ENCODE measurements around the gene SLC22A12. TPM values are rescaled to one million over a fixed set of nuclear protein-coding genes. Genes with fewer than 3 reads are reported as not detected.
"Not testable (repeated sequence)": the region's sequence is repeated elsewhere in the genome, so short reads cannot be mapped to it uniquely, and the experiment has no call there.

Gene SLC22A12
- polyA plus RNA-seq, 3 donors: 3.1 to 5.7 (median 5.6) TPM

DNA sequence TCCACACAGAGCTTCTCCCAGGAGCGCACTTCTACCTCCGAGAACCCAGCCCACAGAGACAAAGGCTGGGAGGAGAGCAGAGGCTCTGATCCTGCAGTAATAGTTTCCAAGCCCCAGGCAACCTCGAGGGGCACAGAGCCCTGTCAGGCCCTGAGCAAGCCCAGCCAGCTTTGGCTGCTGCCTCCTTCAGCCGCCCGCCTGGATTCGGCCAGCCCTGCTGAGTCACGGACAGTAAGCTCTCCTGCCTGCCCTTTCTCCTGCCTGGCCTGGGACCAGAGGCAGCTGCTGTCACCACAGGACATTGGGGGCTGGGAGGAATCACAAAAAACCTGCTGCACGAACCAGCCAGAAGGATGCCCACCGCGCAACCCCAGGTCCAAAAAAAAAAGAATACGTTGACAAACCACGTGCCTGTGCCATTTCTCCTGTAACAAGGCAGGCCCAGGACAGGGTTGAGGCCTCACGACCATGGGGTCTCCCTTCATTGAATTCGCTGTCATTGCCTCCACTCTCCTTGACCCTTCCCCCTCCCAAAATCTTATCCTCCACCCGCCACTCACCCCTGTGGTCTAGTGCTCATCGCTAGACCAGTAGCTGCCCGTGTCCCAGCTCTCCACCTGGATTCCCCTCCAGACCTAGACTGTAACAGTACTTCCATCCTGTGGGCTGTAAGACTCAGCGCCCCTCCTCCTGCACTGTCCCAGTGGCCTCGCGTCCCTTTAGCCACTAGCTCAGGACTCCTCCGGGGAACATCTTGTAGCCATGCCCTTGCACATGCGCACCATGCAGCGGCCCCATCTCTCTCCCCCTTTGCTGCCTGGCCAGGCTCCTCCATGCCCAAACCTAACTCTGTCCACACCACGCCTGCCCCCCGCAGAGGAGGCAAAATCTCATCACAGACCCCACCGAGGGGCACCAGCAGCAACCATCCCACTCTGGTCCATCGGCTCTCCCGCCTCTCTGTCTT lies 7.4 kb upstream of the SLC22A12 start:
- no peak for DNase-seq

DNA sequence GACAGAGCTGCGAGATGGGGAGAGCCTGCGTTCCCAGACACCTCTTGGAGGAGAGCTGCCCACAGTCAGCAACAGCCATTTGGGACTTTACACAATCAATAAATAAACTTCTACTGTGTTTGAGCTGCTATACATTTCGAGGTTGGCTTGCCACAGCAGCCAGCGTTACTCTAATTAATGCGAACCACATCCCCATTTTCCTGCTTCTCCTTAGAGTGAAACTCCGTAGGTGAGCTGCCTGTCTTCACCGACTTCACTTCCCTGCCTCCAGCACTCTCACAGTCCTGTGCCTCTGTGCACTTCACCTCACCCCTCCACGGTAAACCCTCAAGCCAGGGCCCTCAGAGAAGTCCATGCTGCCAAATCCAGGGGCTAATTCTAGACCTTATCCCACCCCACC lies 5.9 kb upstream of the SLC22A12 start:
- DNase-seq: no peak

DNA sequence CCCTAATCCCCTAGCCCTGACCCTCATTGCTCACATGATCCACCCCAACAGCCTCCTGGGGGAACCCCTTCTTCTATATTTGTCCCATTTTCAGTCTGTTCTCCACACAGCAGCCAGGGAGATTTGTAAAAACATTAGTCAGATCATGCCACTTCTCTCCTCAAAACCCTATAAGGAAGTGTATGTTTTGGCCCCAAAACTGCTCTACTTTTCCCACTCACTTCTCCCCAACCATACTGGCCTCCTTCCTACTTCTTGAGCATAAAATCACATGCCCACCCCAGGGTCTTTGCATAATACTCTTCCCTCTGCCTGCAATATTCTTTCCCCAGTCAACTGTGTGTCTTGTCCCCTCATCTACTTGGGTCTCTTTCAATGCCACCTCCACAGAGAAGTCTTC lies 4.7 kb upstream of the SLC22A12 start:
- DNase-seq: no peak

DNA sequence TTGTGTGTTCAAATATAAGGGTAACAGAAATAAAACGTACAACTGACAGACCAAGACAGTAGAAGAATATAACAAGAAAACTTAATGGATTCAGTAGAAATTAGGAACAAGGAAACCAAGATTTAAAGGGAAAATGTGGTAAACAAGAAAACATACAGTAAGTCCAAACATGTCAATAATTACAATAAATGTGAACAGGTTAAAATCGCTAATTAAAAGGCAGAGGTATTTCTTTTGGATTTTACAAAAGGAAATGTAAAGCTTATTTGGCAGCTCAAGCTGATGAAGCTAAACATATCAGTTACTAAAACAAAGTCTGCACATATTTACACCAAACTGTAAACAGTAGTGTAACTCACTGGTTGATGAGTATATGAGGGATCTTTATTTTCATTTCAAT lies 2.3 kb upstream of the SLC22A12 start:
- no peak for DNase-seq

DNA sequence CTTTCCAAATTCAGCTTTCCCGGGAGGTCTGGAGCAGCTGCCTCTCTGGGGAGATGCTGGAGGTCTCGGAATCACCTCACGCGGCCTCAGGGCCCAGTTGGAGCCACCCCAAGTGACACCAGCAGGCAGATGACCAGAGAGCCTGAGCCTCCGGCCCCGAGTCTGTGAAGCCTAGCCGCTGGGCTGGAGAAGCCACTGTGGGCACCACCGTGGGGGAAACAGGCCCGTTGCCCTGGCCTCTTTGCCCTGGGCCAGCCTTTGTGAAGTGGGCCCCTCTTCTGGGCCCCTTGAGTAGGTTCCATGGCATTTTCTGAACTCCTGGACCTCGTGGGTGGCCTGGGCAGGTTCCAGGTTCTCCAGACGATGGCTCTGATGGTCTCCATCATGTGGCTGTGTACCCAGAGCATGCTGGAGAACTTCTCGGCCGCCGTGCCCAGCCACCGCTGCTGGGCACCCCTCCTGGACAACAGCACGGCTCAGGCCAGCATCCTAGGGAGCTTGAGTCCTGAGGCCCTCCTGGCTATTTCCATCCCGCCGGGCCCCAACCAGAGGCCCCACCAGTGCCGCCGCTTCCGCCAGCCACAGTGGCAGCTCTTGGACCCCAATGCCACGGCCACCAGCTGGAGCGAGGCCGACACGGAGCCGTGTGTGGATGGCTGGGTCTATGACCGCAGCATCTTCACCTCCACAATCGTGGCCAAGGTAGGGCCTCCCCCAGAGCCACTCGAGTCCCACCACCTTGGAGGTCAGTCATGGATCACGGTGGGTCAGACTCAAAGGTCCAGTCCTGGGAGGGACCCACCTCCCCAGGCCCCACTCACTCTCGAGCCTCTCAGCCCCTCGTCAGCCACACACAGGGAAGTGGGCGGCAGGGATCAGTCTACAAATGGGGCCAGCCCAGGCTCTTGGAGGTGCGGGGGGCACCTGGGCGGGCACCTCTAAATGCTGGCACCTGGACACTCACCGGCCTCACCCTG lies 525 bp downstream of the SLC22A12 start:
- no peak for DNase-seq

DNA sequence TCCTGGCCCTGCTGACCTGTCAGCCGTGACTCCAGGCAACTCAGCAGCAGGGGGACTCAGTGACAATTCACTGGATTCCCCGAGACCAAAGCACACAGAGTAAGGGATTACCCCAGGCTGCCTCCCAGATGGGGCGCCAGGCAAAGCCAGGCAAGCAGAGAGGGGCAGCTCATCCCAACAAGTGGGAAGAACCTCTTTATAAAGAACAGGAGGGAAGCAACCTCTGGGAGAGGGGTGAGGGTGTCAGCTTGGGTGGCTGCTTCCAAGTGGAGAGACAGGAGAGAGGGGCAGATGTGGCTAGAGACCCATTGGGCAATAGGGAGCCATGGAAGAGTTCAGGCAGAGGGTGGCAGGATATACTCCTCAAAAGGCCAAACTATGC lies 1.2 kb downstream of the SLC22A12 start:
- no peak for DNase-seq

DNA sequence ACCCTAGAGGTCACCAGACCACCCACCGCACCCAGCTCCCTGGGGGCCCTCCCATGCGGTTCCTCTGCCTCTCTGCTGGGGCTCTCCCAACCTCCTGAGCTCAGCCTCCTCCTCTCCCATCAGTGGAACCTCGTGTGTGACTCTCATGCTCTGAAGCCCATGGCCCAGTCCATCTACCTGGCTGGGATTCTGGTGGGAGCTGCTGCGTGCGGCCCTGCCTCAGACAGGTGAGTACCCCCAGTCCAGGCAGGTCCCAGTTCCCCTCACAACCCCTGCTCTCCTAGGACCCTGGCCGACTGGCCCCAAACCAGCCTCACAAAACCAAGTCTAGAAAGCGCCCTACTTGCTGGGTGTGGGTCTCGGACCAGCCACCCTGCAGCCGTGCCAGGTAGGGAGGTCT lies 1.6 kb downstream of the SLC22A12 start:
- DNase-seq: no peak

DNA sequence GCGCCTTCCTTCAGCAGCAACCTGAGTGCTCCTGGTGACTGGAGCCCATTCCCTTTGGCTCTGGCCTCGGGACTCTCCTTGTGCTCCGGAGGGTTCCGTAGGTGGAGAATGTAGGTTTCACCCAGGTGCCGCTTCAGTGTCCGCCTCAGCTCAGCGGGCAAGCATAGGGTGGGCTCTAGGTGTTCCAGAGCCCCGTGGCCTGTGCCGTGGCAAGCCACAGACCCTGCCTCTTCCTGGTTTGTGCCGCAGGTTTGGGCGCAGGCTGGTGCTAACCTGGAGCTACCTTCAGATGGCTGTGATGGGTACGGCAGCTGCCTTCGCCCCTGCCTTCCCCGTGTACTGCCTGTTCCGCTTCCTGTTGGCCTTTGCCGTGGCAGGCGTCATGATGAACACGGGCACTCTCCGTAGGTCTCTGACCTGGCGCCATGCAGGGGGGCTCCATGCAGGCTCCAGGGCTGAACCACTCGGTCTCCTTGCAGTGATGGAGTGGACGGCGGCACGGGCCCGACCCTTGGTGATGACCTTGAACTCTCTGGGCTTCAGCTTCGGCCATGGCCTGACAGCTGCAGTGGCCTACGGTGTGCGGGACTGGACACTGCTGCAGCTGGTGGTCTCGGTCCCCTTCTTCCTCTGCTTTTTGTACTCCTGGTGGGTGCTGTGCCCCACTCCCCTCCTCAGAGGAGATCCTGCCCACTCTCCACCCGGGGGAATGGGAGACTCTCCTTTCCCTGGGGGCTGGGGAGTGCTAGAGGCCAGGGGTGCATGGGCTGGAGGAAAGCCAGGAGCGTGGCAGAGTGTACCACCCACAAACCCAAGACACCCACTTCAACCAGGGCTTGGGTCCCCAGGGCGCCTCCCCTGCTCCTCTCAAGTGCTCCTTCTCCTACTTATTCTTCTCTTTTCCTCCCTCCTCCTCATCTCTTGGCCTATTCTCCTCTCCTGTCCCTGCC lies 2.4 kb downstream of the SLC22A12 start:
- no peak for DNase-seq

DNA sequence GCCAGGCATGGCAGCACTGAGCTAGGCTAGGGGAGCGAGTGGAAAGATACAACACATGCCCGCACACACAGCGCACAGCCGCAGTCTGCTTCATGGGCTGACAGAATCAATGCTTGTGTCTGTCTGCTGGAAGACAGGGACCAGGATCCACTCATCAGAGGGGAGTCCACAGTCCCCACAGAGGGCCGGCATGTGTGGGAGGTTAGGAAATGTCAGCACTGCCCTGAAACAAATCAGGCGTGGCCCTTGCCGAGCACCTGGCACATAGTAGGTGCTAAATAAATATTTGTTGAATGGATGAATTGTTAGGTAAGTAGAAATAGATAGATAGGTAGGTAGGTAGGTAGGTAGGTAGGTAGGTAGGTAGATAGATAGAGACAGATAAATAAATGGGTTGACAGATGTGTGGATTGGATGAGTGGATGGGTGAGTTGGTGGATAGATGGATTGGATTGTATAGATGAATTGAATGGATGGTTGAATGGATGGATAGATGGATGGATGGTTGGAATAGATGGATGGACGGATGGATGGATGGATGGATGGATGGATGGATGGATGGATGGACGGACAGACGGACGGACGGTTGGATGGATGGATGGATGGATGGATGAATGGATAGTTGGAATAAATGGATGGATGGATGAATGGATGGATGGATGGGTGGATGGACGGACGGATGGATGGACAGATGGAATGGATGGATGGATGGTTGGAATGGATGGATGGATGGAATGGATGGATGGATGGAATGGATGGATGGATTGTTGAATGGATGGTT lies 3.3 kb downstream of the SLC22A12 start:
- DNase-seq: no peak

DNA sequence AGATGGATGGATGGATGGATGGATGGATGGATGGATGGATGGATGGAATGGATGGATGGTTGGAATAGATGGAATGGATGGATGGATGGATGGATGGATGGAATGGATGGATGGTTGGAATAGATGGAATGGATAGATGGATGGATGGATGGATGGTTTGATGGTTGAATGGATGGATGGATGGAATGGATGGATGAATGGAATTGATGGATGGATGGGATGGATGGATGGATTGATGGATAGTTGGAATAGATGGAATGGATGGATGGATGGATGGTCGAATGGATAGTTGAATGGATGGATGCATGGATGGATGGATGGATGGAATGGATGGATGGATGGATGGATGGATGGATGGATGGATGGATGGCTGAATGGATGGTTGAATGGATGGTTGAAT lies 4.9 kb downstream of the SLC22A12 start:
- not testable (repeated sequence) for DNase-seq

DNA sequence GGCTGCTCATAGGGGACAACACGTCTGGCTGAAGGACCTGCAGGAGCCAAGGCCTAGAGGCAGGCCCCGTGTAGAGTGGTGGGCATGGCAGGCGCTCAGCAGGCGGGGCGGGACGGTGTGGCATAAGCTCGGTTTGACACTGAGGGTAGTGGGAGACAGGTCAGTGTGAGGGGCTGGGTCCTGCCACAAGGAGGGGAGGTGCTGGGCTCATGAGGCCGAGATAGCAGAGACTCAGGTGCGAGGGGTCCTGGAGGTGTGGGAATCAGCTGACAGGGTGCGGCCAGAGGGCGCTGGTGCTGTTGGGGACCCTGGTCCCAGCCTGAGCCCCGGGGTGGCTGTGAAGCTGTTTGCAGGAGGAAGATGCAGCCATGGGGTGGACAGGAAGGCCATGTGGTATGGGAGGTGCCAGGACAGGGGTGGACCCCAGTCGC lies 6.7 kb downstream of the SLC22A12 start:
- no peak for DNase-seq

DNA sequence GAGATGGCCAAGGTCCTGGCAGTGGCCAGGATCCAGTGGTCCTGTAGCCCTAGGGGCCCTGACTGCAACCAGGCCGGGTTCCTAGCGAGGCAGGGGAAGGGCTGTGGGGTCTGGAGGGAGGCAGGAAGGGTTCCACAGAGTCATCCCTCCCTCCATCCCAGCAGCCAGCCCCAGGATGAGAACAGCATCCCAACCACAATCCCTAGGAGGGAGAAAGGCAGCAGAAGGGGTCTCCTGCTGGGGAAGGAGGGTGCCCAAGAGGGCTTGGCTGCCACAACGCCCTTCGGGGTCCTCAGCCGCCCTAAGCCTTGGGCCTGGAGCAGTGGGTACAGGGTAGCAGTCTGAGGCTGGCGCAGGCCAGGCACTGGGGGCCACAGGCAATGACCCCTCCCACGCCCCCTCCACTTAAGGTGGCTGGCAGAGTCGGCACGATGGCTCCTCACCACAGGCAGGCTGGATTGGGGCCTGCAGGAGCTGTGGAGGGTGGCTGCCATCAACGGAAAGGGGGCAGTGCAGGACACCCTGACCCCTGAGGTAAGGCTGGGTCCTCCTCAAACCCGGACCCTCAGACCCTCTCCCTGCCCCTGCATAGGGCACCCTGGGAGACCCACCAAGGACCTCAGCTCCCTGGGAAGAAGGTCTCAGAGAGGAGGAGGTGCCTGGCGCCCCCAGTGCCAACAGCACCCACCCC lies 7.2 kb downstream of the SLC22A12 start:
- DNase-seq: no peak

DNA sequence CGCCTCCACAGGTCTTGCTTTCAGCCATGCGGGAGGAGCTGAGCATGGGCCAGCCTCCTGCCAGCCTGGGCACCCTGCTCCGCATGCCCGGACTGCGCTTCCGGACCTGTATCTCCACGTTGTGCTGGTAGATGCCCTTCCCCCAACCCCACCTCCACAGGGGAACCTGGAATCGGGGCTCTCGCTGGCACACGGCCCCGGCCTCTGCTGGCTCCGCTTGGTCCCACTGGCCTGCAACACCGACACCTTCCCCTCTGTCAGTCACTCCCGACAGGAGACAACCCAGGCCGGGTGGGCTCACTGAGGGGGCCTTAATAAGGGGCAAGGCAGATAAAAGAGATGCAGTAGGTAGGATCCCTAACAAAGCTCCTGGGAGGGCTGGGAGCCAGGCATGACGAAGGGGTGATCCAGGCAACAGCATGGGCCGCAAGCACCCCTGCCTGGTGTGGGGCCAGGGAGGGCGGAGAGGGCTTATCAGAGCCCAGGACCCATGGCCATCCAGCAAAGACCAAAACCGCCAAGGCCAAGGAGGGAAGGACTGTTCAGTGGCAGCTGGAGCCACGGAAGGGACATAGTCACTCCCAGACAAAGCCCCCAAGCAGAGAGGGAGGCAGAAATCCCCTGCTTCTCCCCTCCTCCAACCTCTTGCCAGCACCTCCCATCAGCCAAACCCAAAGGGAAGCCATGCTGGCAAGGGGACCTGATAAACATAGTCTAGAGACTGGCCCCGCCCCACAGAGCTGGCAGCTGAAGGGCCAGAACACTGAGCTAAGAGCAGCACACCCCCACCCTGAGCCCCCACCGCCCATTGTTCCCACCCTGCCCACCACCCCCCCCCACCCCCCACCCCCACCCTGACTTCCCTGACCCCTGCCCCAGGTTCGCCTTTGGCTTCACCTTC lies 8.0 kb downstream of the SLC22A12 start:
- no peak for DNase-seq

DNA sequence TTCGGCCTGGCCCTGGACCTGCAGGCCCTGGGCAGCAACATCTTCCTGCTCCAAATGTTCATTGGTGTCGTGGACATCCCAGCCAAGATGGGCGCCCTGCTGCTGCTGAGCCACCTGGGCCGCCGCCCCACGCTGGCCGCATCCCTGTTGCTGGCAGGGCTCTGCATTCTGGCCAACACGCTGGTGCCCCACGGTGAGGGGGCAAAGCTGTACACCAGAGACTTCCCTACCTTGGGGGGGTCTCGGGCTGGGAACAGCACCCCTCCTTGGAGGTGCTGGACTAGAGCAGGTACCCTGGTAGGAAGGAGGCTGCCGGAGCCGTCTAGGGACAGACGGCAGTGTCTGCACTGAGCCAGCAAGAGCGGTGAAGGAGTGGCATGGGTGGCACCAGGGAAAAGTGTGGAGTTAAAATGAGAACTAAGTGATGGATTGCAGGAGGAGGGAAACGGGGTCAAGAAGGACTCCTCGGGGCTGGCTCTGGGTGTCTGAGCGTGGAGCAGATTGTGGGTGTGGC lies 8.7 kb downstream of the SLC22A12 start:
- no peak for DNase-seq

DNA sequence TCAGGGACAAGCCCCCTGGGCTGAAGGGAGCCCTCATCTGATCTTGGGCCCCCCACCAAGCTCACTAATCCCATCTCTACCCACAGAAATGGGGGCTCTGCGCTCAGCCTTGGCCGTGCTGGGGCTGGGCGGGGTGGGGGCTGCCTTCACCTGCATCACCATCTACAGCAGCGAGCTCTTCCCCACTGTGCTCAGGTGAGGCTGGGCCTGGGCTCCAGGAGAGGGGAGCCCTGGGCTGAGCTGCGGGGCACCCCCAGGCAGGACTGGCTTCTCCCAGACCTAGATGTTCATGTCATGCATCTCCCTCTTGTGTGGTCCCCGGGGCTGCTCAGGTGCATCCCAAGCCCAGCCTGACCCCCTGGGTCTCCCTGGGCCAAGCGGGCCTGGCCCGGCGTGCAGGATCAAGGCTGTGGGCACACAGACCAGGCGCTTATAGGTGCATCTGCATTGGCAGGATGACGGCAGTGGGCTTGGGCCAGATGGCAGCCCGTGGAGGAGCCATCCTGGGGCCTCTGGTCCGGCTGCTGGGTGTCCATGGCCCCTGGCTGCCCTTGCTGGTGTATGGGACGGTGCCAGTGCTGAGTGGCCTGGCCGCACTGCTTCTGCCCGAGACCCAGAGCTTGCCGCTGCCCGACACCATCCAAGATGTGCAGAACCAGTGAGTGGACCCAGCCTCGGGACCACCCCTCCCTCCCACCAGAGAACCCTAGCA lies 9.4 kb downstream of the SLC22A12 start:
- no peak for DNase-seq

DNA sequence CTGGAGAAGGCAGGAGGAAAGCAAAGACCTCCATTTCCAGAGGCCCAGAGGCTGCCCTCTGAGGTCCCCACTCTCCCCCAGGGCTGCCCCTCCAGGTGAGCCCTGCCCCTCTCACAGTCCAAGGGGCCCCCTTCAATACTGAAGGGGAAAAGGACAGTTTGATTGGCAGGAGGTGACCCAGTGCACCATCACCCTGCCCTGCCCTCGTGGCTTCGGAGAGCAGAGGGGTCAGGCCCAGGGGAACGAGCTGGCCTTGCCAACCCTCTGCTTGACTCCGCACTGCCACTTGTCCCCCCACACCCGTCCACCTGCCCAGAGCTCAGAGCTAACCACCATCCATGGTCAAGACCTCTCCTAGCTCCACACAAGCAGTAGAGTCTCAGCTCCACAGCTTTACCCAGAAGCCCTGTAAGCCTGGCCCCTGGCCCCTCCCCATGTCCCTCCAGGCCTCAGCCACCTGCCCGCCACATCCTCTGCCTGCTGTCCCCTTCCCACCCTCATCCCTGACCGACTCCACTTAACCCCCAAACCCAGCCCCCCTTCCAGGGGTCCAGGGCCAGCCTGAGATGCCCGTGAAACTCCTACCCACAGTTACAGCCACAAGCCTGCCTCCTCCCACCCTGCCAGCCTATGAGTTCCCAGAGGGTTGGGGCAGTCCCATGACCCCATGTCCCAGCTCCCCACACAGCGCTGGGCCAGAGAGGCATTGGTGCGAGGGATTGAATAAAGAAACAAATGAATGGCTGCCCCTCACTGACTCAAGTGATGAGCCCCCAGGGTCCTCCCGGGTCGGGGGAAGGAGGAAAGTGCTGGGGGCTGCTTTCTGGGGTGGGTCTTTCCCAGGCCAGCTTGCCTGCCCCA lies 10.8 kb downstream of the SLC22A12 start:
- DNase-seq: no peak
